Thoracic aorta (tissue), 2 donors: ENCODE data around the gene NIPBL. TPM values are rescaled to one million over a fixed set of nuclear protein-coding genes. Genes with fewer than 3 reads are reported as not detected.

Source experiments
- ATAC-seq: fragments of 150-250 bp; one replicate; pipeline ENCODE4 v1.8.0; 2017; ENCODE audit warnings: low read depth; ENCODE audit not compliant: insufficient number of reproducible peaks, low FRiP score
- DNase-seq: peaks from one replicate; pipeline ENCODE4 v3.0.0-alpha.2; 2020; ENCODE audit warnings: low spot score
- H3K27ac ChIP-seq, 2 donors: fragments of 200-600 bp; sonication (generic); 1 replicate in 1 of 2; 2 replicates in 1 of 2; pipeline ENCODE4 v1.5.1; 2016; ENCODE audit warnings: mild to moderate bottlenecking in 2 of 2, moderate library complexity in 2 of 2
- H3K27me3 ChIP-seq: fragments of 200-600 bp; sonication (generic); replicated peaks from 2 replicates; pipeline ENCODE4 v1.6.0; 2016; ENCODE audit warnings: mild to moderate bottlenecking; ENCODE audit not compliant: insufficient read depth
- H3K36me3 ChIP-seq: fragments of 200-600 bp; sonication (generic); one replicate; pipeline ENCODE4 v1.5.1; 2016
- H3K4me1 ChIP-seq, 2 donors: fragments of 200-600 bp; sonication (generic); 1 replicate in 1 of 2; 2 replicates in 1 of 2; pipeline versions ENCODE4 v1.5.1 to v1.6.0; 2016; ENCODE audit warnings: low read depth in 2 of 2, mild to moderate bottlenecking in 1 of 2; ENCODE audit not compliant: control insufficient read depth in 1 of 2
- H3K4me3 ChIP-seq: fragments of 200-600 bp; sonication (generic); 2 replicates; pipeline ENCODE4 v1.5.1; 2016; ENCODE audit warnings: mild to moderate bottlenecking
- H3K9me3 ChIP-seq: fragments of 200-600 bp; sonication (generic); 2 replicates; pipeline ENCODE4 v1.5.1; 2016
- CTCF ChIP-seq: fragments of 200-600 bp; sonication (generic); IDR thresholded peaks from one replicate; pipeline ENCODE4 v1.5.1; 2019; ENCODE audit warnings: antibody characterized with exemption
- total RNA-seq, 2 donors: library from RNA; depleted of rRNA; stranded (reverse); fragments of >200 nt; gene quantifications; one replicate each; pipeline versions ENCODE4 v1.1.0 to v1.2.3, GENCODE V29; 2016

The NIPBL gene
- total RNA-seq, 2 donors from 2014 or later, result 38.6 to 50.8 TPM

DNA sequence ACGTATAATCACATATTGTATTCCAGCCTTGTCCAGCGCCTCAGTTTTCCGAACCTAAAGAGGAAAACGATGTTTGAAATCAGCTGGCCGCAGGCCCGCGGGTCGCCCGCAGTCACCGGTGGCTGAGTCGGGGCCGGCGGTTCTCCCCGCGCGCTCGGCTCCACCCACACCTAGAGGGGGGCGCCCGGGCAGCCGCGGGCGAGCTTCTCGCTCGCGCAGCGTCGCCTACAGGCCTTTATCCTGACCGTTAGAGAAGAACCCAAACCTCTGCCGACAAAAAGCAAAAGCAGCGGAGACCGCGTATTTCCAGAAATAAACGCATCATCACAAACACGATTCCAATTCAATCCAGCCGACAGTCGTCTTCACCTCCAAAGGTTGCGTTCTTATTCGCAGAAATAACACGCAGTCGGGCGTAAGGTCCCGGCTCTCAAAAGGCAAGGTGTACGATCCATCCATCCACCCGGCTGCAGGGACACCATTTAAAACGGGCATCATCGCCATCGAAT lies 725 bp upstream of the NIPBL start:
- peak; percentile 21 for TF ChIP-seq CTCF
- peak; percentile 78 for ATAC-seq
- Histone ChIP-seq H3K27ac (peak overlapping the region; percentile 97), H3K4me3 (peak overlapping the region; percentile 95), H3K27me3 (no peaks in the 10 kb centered on the region), H3K36me3 (no peaks in the 10 kb centered on the region), H3K9me3 (no peaks in the 10 kb centered on the region), H3K4me1 (peaks cover 25 to 42% of the 10 kb centered on the region in 2 donors)
- DNase-seq, result no peak

DNA sequence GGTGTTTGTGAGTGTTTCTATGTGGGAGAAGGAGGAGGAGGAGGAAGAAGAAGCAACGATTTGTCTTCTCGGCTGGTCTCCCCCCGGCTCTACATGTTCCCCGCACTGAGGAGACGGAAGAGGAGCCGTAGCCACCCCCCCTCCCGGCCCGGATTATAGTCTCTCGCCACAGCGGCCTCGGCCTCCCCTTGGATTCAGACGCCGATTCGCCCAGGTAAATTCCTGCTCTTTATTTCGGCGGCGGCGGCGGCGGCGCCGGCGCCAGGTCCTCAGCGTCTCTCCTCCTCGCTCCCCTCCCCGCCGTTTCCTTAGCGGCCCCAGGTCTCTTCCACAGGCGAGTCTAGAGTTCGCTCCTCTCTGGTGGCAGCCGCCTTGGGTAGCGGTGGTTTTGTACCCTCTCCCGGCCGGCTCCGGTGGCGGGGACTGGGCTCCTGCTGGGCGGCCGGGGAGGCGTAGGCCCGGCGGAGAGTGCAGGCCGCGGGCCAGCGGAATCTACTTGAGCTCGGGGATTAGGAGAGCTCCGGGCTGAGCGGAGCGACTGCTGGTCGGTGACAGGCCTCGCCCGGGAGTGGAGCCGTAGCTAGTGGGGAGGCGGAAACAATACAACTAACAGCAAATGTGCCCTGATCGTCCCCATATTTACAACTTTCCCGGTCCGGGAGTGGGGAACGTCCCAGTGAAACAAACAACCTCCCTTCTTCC lies 547 bp downstream of the NIPBL start:
- Histone ChIP-seq H3K27ac (peak overlapping the region; percentile 97), H3K4me3 (peak overlapping the region; percentile 95), H3K9me3 (no peaks in the 10 kb centered on the region), H3K27me3 (no peaks in the 10 kb centered on the region), H3K4me1 (peaks cover 28 to 53% of the 10 kb centered on the region in 2 donors), H3K36me3 (no peaks in the 10 kb centered on the region)
- ATAC-seq (peak; percentile 28), DNase-seq (no peak)
- no peak for TF ChIP-seq CTCF

DNA sequence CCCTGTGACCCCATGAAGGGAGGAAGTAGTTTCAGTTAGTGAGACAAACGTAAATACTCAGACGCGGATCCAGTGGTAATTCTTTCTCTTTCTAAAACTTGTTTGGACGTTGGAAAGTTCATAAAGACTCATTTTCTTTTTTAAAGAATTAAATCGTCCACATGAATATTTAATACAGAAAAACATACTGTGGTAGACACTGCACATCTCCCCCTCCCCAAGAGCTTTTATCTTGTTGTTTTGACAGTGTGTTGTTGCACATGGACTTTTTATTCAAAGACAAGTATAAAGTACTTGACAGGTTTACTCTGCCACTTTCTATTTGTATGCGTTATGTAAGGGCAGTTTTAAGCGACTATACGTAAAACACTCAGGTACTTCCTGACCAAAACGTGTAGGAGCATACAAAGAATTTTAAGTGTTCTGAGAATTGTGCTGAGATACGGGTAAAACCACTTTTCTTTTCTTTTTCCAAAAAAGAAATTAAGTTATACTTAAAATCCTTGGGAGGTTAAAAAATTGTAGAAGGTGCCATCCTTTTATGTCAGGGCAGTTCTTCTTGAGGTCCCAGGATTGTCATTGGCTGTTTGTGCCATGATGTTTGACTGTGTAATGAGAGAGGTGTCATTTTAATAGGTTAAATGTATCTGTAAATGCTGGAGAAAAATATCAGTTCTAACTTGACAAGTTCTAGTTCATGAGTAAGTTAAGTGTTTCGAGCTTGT lies 1.3 kb downstream of the NIPBL start:
- Histone ChIP-seq H3K27ac (peak overlapping the region; percentile 97), H3K4me3 (peak overlapping the region; percentile 95), H3K9me3 (no peaks in the 10 kb centered on the region), H3K27me3 (no peaks in the 10 kb centered on the region), H3K36me3 (no peaks in the 10 kb centered on the region), H3K4me1 (peaks cover 26 to 49% of the 10 kb centered on the region in 2 donors)
- ATAC-seq (no peak), DNase-seq (no peak)
- TF ChIP-seq CTCF, result no peak

DNA sequence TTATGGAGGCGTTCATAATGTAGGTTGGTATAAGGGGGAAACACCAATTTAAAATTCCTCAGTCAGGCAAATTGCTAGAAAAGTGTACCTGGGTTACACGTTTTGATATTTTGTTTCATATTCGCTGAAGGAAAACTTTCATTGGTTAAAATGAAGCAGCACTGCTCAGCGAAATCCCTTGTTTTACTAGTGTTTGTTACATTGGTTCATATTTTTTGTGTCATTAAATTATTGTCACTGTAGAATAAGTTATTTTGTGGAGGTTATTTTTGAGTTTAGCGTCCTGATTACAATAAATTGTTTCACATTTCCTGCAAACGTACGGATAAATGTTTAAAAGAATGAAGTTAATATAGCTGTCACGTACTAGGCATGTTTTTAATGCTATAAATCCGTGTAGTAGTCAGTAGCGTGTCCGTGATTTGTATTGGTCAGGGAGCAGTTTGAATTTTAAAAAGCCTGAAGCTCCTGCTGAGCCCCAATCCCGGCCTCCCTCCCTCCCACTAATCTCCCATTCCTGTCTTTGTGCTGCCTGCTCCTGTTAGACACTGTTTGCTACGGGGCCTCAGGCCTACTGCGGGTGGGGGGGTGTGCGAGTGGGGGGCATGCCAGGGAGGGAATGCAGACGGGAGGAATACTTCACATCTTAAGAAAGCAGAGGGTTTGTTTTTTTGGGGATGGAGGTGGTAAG lies 2.0 kb downstream of the NIPBL start:
- H3K9me3 ChIP-seq, result no peaks in the 10 kb centered on the region
- no peak for DNase-seq
- peak overlapping the region in 1 of 2 donors; percentile 97 for H3K27ac ChIP-seq
- peaks cover 28 to 44% of the 10 kb centered on the region in 2 donors for H3K4me1 ChIP-seq
- no peak for ATAC-seq
- no peak for TF ChIP-seq CTCF
- peak overlapping the region; percentile 95 for H3K4me3 ChIP-seq
- no peaks in the 10 kb centered on the region for H3K27me3 ChIP-seq
- no peaks in the 10 kb centered on the region for H3K36me3 ChIP-seq
